C4-2B (cell line): ENCODE measurements around the gene PRKAG2.

Source experiments
- H3K27ac ChIP-seq: fragments of 450-650 bp; 2 replicates; pipeline ENCODE4 v1.5.1; 2017
- ZFX ChIP-seq: fragments of 450-650 bp; IDR thresholded peaks from 2 replicates; pipeline ENCODE4 v1.6.1; 2017
- TF ChIP-seq, protein P1 (sequence below): fragments of 450-650 bp; conservative IDR thresholded peaks from 2 replicates; pipeline ENCODE4 v1.5.1; 2017; ENCODE audit warnings: mild to moderate bottlenecking

PRKAG2 gene

DNA sequence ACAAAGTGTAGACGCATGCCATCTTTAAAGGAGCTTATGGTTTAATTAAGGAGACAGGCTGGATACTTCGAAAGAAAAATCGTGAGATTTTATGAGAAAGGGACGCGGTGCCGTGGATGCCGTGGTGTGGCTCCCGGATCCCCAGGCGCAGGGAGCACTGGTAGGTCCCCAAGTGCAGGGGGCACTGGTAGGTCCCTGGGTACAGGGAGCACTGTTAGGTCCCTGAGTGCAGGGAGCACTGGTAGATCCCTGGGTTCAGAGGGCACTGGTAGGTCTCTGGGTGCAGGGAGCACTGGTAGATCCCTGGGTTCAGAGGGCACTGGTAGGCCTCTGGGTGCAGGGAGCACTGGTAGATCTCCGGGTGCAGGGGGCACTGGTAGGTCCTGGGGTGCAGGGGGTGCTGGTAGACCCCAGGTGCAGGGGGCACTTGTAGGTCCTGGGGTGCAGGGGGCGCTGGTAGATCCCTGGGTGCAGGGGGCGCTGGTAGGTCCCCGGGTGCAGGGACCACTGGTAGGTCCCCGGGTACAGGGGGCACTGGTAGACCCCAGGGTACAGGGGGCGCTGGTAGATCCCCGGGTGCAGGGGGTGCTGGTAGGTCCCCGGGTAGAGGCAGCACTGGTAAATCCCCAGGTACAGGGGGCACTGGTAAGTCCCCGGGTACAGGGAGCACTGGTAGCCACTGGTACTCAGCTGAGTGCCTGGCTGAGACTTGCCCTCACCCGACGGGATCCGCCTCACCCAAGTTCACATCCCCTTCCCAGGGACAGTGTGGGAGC lies 14.1 kb downstream of the PRKAG2 start:
- no peak overlapping the region for H3K27ac ChIP-seq
- TF ChIP-seq, protein P1, sequence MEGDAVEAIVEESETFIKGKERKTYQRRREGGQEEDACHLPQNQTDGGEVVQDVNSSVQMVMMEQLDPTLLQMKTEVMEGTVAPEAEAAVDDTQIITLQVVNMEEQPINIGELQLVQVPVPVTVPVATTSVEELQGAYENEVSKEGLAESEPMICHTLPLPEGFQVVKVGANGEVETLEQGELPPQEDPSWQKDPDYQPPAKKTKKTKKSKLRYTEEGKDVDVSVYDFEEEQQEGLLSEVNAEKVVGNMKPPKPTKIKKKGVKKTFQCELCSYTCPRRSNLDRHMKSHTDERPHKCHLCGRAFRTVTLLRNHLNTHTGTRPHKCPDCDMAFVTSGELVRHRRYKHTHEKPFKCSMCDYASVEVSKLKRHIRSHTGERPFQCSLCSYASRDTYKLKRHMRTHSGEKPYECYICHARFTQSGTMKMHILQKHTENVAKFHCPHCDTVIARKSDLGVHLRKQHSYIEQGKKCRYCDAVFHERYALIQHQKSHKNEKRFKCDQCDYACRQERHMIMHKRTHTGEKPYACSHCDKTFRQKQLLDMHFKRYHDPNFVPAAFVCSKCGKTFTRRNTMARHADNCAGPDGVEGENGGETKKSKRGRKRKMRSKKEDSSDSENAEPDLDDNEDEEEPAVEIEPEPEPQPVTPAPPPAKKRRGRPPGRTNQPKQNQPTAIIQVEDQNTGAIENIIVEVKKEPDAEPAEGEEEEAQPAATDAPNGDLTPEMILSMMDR, result no peak
- no peak for TF ChIP-seq ZFX

DNA sequence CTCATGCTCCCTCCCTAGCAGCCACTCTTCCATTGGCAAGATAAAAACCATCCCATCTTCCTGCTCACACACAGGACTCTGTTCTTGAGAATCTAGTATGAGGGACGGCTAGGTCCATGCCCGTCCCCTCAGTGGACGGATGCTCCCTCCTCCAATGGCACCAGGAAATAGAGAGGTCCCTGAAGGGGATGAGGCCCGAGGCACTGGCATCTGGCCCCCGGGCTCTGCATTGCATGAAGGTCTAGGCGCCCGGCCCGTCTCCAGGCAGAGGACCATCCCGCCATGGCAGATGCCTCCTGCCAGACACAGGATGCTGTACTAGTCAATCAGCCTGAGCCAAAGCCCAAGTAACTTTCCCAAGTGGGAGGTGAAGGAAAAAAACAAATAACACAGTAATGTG lies 15.0 kb downstream of the PRKAG2 start:
- H3K27ac ChIP-seq, result no peak overlapping the region
- TF ChIP-seq, protein P1, result no peak
- TF ChIP-seq ZFX, result no peak

DNA sequence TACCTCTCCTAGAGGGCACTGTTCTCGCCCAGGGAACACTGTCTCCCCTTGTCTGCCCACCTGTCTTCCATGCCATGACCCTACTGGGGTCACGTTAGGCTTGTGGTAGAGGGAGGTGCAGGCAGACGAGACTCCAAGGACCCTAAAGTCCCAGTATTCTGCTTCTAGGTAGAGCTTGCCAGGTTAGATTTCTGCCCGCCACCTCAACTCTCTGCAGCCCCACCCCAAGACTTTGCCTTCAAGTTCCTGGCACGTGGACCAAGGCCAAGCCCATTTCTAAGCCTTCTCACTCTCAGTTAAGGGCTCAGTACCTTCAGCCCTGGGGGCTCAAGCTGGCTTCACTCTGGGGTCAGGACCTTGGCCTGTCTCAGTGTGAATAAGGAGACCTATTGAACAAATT lies 16.1 kb downstream of the PRKAG2 start:
- TF ChIP-seq, protein P1, result no peak; the same call in 1 of the 2 replicates
- no peak for TF ChIP-seq ZFX
- H3K27ac ChIP-seq, result no peak overlapping the region

DNA sequence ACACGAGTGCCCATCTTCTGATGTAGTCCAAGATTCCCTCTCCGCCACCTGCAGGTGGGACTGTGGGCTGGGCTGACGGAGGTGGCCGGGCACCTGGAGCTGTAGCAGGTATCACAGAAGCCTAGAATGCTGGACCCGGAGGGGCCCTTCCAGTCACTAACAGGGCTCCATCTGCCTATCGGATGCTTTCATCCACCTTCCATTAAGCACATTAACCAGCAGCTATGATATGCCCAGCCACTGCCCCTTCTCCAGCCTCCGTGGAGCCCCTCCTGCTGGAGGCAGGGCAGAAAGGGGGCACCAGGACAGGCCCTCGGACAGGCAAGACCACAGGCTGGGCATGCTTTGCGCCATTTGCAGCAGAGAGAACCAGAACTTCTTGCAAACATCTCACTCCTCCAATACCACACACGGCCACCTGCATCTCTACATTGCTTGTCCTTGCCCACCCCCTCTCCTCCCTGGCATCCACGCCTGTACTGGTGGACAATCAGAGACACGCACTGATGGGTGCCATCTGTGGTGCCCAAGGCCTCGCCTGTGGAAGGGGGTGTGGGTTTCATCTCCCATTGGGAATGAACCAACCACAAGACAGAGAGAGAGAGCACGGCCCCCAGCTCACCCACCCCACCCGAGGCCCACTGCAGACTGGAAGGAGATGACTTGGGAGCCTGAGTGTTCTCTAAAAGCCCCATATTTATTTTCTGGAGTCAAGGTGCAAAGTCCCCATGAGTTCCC lies 16.8 kb downstream of the PRKAG2 start:
- H3K27ac ChIP-seq, result no peak overlapping the region
- TF ChIP-seq, protein P1, result no peak
- TF ChIP-seq ZFX, result no peak

DNA sequence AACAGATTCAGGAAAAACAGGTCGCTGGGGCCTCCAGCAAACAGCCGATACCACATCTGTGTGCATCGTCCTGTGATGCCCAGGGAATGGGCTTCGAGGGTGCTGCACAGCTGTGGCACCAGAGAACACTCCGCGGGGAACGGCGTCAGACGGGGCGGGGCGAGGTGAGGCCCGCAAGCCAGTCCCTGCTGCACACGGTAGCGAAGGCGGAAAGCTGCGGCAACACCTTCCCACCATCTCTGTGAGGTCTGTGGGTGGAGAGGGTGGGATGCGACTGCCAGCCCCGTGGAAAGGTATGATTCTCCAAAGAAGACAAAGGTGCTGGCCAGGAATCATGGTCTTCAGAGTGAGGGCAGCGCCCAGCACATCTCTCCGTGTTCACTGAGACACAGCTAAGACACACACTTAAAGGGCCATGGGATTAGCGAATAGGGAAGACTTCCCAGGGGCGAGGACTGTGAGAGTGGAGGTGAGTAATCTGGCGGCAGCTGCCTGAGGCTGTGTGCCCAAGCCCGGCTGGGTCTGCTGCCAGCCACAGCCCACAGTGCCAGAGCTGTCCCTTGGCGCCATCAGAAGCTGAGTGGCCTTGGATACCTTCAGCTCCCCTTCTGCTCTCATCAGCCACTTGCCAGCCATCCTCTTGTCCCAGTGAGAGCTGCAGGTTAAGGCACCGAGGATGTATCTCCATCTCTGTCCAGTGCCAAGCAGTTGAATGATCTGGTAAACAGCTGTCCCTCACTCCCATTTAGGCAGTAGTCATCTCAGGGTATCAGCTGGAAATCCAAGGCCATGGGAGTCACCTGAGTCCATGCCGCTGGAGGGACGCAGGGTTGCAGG lies 17.6 kb downstream of the PRKAG2 start:
- TF ChIP-seq ZFX, result no peak
- TF ChIP-seq, protein P1, result no peak
- H3K27ac ChIP-seq, result no peak overlapping the region

DNA sequence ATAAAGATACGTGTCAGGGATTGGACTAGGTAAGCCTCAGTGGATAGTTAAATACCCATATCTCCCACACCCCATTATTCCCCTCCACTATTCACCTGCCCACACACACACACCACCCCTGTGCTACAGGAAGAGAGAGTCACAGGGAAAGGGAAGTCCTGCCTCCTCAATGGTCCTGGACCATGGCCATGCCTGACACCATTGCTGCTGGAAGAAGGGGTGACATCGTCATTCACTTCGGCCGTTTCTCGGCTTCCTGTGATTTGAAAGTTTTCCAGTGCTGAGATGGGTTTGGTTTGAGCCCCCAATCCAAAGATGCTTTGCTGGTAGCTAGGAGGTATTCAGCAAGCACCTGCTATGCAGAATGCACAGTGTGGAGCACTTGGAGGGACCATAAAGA lies 18.5 kb downstream of the PRKAG2 start:
- H3K27ac ChIP-seq, result no peak overlapping the region
- TF ChIP-seq, protein P1, result no peak
- no peak for TF ChIP-seq ZFX
